ENCODE data around the gene SEMA5A.

Gene SEMA5A

DNA sequence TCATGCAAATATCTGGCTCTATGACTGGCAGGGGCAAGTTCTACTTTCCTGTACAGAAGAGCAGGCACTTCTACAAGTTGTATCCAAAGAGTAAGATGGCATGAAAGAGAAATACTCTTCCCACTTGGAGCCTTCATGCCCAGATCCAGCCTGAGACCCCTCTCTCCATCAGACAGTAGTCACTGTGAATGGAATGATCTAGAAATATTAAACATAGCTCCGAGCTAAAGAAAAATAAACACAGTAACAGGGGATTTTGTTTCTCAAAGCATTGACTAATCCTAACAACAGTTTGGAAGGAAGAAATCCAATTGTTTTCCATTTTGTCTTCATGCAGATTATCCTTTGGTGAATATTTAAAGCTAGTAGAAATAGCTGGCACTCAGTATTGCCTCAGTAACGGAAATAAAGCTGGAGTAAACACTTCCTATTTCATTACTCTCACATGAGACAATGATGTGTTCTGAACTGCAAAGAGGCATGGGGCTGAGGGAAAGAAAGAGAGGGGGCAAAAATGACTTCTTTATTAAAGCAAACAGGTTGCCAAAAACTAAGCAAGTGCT, 100.0 kb downstream of the SEMA5A start:
- no peaks in the 10 kb centered on the region for H3K27me3 Mint-ChIP-seq
- H3K9me3 Mint-ChIP-seq, result peaks cover 7 to 42% of the 10 kb centered on the region in 2 donors
- ATAC-seq (replicated peaks) (no peak), DNase-seq (no peak)
- no peaks in the 10 kb centered on the region for H3K36me3 Mint-ChIP-seq (ENCODE audit: insufficient read depth)
- no peak overlapping the region for H3K27ac Mint-ChIP-seq
- H3K4me1 Mint-ChIP-seq (ENCODE audit: low read depth in 2 of 2), result no peaks in the 10 kb centered on the region
- no peak overlapping the region for H3K4me3 Mint-ChIP-seq

DNA sequence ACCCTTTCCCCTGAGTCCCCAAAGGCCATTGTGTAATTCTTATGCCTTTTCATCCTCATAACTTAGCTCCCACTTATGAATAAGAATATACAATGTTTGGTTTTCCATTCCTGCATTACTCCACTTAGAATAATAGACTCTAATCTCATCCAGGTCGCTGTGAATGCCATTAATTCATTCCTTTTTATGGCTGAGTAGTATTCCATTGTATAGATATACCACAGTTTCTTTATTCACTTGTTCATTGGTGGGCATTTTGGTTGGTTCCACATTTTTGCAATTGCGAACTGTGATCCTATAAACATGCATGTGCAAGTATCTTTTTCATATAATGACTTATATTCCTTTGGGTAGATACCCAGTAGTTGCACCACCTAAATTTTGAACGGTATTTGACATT, 101.5 kb downstream of the SEMA5A start:
- DNase-seq (no peak), ATAC-seq (replicated peaks) (no peak)
- Mint-ChIP-seq H3K36me3 (ENCODE audit: insufficient read depth) (no peaks in the 10 kb centered on the region), H3K4me3 (no peak overlapping the region), H3K9me3 (peaks cover 5 to 44% of the 10 kb centered on the region in 2 donors), H3K4me1 (ENCODE audit: low read depth in 2 of 2) (no peaks in the 10 kb centered on the region), H3K27ac (no peak overlapping the region), H3K27me3 (no peaks in the 10 kb centered on the region)

DNA sequence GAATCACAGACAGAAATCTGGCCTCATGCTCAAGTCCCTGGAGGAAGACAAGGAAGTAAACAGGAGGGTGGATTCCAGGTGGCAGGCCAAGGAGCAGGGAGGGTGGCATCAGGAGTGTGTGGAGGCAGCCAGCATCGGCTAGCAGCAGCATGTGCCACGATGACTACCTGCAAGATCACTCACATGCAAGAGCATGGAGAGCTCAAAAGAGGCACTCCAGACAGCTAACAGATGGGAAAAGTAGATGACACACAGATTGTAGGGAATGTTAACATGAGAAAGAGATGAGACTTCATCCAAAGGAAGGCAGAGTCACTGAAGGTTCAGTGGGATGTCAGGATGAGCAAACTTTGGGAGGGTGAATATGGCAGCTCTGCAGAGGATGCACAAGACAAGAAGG, 104.3 kb downstream of the SEMA5A start:
- Mint-ChIP-seq H3K4me1 (ENCODE audit: low read depth in 2 of 2) (no peaks in the 10 kb centered on the region), H3K27ac (no peak overlapping the region), H3K4me3 (no peak overlapping the region), H3K27me3 (no peaks in the 10 kb centered on the region), H3K36me3 (ENCODE audit: insufficient read depth) (no peaks in the 10 kb centered on the region), H3K9me3 (peaks cover 7 to 33% of the 10 kb centered on the region in 2 donors)
- no peak for DNase-seq
- no peak for ATAC-seq (replicated peaks)

DNA sequence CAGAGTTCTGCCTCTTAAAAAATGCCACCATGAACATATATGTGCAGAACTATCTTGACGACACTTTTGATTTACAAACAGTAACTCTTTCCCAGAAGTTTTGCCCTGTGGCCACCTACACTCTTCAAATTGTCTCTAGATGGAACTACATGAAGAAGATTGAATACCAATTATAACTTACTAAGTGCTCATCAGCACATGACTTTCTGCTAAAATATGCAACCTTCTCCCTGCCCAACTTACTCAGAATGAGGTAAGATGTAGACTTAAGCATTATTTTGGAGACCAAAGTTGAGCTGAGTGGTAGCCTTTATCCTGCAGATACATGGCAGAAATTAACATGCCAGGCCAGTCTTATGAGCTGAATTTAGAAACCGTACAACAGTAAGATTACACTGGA, 105.4 kb downstream of the SEMA5A start:
- no peaks in the 10 kb centered on the region for H3K36me3 Mint-ChIP-seq (ENCODE audit: insufficient read depth)
- ATAC-seq (replicated peaks) (no peak), DNase-seq (no peak)
- H3K4me3 Mint-ChIP-seq, result no peak overlapping the region
- peaks cover 9 to 33% of the 10 kb centered on the region in 2 donors for H3K9me3 Mint-ChIP-seq
- H3K4me1 Mint-ChIP-seq (ENCODE audit: low read depth in 2 of 2), result no peaks in the 10 kb centered on the region
- H3K27me3 Mint-ChIP-seq, result no peaks in the 10 kb centered on the region
- H3K27ac Mint-ChIP-seq, result no peak overlapping the region

DNA sequence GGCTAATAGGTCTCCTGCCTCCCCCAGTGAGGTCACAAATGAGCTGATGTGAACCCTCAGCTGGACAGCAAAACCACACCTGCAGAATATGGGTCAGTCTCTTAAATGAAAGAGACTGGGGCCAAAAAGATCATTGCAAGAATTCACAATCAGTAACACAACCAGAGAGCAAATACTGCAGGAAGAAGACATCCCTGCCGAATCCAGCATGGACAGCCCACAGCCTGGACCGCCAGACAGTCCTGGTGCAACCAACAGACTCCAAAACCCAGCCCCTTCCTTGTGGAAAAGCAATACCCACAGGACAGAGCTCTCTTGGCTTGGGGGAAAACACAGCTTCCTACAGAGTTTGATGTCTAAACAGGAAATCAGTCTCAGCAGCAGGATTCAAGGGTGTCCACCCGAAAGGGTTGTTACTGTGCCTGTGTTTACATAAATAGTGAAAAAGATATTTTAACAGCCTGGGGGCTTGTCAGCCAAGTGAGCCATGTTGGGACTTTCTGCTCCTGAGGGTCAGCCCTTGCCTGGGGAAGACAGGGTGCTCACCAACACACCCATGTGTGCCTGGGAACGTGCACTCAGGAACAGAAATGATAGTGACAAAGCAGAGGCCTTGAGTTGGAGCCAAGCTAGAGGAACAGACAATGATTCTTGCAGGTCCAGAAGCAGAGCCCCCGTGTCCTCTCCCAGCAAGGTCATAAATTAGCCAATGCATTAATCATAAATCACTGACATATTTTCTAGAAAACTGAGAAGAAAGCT, 106.2 kb downstream of the SEMA5A start:
- H3K9me3 Mint-ChIP-seq, result peaks cover 9 to 31% of the 10 kb centered on the region in 2 donors
- no peaks in the 10 kb centered on the region for H3K4me1 Mint-ChIP-seq (ENCODE audit: low read depth in 2 of 2)
- H3K36me3 Mint-ChIP-seq (ENCODE audit: insufficient read depth), result no peaks in the 10 kb centered on the region
- no peak overlapping the region for H3K27ac Mint-ChIP-seq
- H3K27me3 Mint-ChIP-seq, result no peaks in the 10 kb centered on the region
- DNase-seq (no peak), ATAC-seq (replicated peaks) (no peak)
- no peak overlapping the region for H3K4me3 Mint-ChIP-seq

DNA sequence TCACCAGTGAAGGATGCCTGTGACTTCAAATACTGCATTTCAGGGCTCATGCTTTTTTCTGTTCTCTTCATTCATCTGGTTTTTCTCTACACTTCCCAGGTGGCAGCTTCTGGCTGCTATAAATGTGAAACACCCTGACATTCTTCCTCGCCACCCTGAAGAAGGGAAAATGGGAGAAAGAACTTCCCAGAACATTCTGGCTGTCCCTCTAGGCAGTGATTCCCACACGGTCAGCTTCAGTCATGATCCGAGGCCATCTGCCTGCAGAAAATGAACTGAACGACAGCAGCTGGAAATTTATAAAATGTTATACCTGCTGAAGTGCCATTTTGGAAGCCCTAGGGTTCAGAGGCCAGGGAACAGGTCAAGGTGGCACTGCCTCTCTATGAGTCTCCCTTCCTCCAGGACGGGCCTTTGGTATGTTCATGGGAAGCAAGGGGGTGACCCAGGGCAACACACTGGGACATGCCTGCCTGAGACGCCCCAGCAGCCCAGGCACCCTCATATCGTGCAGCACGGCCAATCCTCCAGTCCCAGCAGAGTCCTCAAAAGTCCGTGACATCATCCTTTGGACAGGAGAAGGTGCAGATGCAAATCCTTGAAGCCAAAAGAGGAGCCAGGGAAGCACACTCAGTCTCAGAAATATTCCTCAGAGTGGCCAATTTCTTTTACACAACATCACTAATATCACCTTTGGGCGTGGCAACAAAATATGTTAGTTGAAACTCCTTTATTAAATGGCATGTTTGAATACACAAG, 107.1 kb downstream of the SEMA5A start:
- no peaks in the 10 kb centered on the region for H3K4me1 Mint-ChIP-seq (ENCODE audit: low read depth in 2 of 2)
- no peak overlapping the region for H3K4me3 Mint-ChIP-seq
- no peaks in the 10 kb centered on the region for H3K36me3 Mint-ChIP-seq (ENCODE audit: insufficient read depth)
- no peak overlapping the region for H3K27ac Mint-ChIP-seq
- H3K27me3 Mint-ChIP-seq, result no peaks in the 10 kb centered on the region
- no peak for DNase-seq
- ATAC-seq (replicated peaks), result no peak
- peaks cover 7 to 25% of the 10 kb centered on the region in 2 donors for H3K9me3 Mint-ChIP-seq

DNA sequence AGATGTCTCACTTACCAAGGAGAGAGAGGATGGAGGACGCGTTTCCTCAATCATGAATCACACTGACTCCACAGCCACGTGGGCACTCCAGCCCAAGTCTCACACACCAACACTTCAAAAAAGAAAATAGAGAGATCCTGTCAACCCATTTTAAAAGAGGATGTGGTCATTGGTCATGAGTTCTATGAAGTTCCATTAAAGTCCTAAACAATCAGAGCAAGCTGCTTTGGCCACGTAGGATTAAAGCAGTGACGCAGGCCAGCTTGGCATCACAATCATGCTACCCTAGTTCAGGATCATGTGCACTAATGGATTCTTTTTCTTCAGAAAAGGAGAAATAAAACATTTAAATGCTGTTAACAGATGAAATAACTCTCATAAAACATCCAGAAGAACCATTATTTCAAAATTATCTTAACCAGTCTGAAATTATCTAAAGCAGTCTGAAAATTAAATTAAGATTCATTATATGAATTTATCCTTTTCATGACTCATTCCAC, 108.1 kb downstream of the SEMA5A start:
- Mint-ChIP-seq H3K27ac (no peak overlapping the region), H3K9me3 (peaks cover 5 to 25% of the 10 kb centered on the region in 2 donors), H3K4me3 (no peak overlapping the region), H3K36me3 (ENCODE audit: insufficient read depth) (no peaks in the 10 kb centered on the region), H3K4me1 (ENCODE audit: low read depth in 2 of 2) (no peaks in the 10 kb centered on the region), H3K27me3 (no peaks in the 10 kb centered on the region)
- ATAC-seq (replicated peaks) (no peak), DNase-seq (no peak)

DNA sequence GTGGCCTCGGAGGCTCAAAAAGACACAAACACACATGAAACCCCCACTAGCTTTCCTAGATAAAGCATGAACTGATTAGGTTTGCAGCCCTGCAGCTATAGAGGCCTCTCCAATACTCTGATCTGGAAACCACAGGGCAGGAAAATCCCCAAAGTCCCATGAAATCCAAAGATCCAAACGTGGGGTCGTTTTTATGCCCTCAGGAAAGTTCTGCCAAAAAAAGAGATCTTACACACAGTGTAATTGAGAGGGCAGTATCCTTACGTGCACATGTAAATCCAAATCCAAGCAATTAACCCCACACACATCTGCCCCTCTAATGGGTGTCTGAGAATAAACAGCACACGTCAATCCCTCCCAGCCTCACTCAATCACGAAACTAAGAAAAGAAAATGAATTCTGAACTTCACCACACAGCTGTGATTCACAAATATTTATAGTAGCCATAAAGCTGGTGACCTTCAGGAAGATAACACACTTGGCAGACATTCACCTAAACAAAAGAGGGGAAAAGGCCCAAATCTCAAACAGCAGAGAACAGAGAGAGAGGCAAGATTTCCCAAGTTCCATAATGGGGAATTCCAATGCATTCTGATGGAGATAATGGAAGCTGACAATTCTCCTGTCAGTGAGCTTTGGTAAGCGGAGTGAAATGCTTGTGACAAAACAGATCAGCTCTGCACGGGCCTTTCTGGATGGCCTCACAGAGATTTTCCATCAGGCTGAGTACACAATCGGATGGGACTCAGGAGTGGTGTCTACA, 114.2 kb downstream of the SEMA5A start:
- no peaks in the 10 kb centered on the region for H3K27me3 Mint-ChIP-seq
- peaks cover 0 to 4% of the 10 kb centered on the region in 2 donors for H3K9me3 Mint-ChIP-seq
- DNase-seq (no peak), ATAC-seq (replicated peaks) (no peak)
- H3K36me3 Mint-ChIP-seq (ENCODE audit: insufficient read depth), result no peaks in the 10 kb centered on the region
- H3K4me3 Mint-ChIP-seq, result no peak overlapping the region
- H3K27ac Mint-ChIP-seq, result no peak overlapping the region
- no peaks in the 10 kb centered on the region for H3K4me1 Mint-ChIP-seq (ENCODE audit: low read depth in 2 of 2)

DNA sequence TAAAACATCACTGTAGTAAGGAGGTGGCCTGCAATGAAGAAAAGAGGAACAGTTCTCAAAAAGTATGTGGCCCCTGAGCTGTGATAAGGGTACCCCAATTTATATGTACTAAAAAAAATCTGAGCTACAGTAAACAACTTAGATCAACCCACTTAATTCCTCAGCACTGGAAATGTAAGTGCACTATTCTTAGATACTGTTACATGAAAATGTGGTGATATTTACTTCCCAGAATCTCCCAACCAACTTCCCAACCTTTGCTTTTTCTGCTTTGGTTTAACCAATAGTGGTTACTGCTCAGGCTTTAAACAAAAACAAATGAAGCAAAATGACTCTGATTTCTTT, 114.8 kb downstream of the SEMA5A start:
- Mint-ChIP-seq H3K9me3 (peaks cover 0 to 5% of the 10 kb centered on the region in 2 donors), H3K27me3 (no peaks in the 10 kb centered on the region)

DNA sequence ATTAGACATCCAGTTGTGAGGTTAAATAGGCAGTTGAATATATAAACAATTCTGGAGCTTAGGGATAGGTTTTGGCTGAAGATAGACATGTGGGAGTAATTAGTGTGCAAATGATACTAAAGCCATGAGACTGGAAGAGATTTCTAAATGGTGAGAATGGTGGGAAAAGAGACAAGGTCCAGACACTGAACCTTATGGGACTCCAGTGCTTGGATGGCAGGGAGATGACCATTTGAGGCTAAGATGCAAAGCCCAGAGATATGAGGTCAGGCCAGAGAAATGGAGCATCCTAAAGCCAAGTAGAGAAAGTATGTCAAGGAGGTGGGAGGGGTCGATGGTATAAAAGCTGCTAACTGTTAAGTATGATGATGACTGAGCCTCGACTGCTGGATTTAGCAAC, 115.6 kb downstream of the SEMA5A start:
- Mint-ChIP-seq H3K27me3 (no peaks in the 10 kb centered on the region), H3K27ac (no peak overlapping the region), H3K9me3 (peaks cover under 1 to 4% of the 10 kb centered on the region in 2 donors), H3K4me1 (ENCODE audit: low read depth in 2 of 2) (no peaks in the 10 kb centered on the region), H3K4me3 (no peak overlapping the region), H3K36me3 (ENCODE audit: insufficient read depth) (no peaks in the 10 kb centered on the region)
- ATAC-seq (replicated peaks), result no peak
- DNase-seq, result no peak

More for the DNA sequence above, 114.8 kb downstream of the SEMA5A start:
- Mint-ChIP-seq H3K4me3 (no peak overlapping the region), H3K36me3 (ENCODE audit: insufficient read depth) (no peaks in the 10 kb centered on the region), H3K4me1 (ENCODE audit: low read depth in 2 of 2) (no peaks in the 10 kb centered on the region), H3K27ac (no peak overlapping the region)
- ATAC-seq (replicated peaks) (no peak), DNase-seq (no peak)

DNA sequence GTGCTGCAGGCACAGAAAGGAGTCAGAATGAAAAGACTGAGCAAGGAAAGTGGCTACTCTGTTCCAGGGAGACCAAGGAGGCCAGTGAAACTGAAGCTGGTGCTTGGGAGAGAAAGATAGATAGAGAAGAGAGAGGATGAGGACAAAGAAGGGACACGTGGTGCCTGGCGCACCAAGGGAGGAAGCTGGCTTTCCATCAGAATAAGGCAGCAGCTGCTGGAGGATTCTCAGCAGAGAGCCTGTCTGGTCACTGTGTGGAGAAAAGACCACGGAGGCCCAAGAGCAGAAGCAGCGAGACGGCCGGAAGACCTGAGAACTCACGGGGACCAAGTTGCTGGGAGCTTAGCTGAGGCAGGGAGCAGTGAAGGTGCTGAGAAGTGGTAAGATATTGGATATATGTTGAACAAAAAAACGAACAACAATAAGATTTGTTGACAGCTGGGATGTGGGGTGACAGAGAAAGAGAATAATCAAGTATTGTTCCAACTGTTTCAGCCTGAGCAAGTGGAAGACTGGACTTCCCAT, 116.1 kb downstream of the SEMA5A start:
- ATAC-seq (replicated peaks), result no peak

DNA sequence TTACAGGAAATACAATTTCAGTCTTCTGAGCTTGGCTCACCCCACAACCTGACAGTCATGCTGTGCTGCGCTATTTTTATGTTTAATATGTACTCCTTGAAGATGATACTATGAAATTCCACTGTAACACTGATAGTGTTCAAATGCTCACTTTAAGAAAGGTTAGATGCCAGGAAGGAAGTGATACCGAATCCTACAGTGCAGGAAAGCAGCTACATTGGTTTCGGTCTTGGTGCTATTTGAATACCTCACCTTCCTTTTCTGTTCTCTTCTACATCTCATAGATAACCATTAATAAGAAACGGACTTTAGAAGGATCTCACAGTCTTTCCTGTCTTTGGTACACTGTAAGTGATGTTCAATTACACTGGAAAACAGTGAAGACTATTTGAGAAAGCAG, 117.6 kb downstream of the SEMA5A start:
- DNase-seq, result no peak
- ATAC-seq (replicated peaks), result no peak
- H3K4me1 Mint-ChIP-seq (ENCODE audit: low read depth in 2 of 2), result no peaks in the 10 kb centered on the region
- peaks cover 7 to 11% of the 10 kb centered on the region in 2 donors for H3K9me3 Mint-ChIP-seq
- no peak overlapping the region for H3K27ac Mint-ChIP-seq
- H3K4me3 Mint-ChIP-seq, result no peak overlapping the region
- no peaks in the 10 kb centered on the region for H3K27me3 Mint-ChIP-seq
- H3K36me3 Mint-ChIP-seq (ENCODE audit: insufficient read depth), result no peaks in the 10 kb centered on the region

More for the DNA sequence above, 116.1 kb downstream of the SEMA5A start:
- H3K4me1 Mint-ChIP-seq (ENCODE audit: low read depth in 2 of 2), result no peaks in the 10 kb centered on the region
- peaks cover 5 to 6% of the 10 kb centered on the region in 2 donors for H3K9me3 Mint-ChIP-seq
- no peak for DNase-seq
- H3K36me3 Mint-ChIP-seq (ENCODE audit: insufficient read depth), result no peaks in the 10 kb centered on the region
- H3K4me3 Mint-ChIP-seq, result no peak overlapping the region
- no peaks in the 10 kb centered on the region for H3K27me3 Mint-ChIP-seq
- no peak overlapping the region for H3K27ac Mint-ChIP-seq

DNA sequence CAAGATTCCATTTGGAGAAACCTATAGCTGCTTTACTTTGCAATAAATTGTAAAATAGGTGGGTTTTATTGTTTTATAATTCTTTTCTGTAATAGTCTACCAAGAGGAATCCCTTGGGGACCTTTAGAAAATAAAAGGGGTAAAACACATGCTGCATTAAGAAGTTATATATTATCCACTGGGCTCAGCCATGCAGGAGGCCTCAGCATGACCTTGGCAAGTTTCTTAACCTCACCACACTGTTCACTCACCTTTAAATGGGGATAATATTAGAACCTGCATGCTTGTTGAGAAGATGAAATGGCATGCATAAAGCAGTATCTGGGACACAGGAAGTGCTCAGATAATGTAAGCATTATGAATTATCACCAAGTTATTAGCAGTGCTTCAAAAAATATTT, 120.2 kb downstream of the SEMA5A start:
- Mint-ChIP-seq H3K36me3 (ENCODE audit: insufficient read depth) (no peaks in the 10 kb centered on the region), H3K4me3 (no peak overlapping the region), H3K27ac (no peak overlapping the region), H3K4me1 (ENCODE audit: low read depth in 2 of 2) (no peaks in the 10 kb centered on the region), H3K27me3 (no peaks in the 10 kb centered on the region), H3K9me3 (peaks cover 5 to 11% of the 10 kb centered on the region in 2 donors)
- ATAC-seq (replicated peaks), result no peak
- DNase-seq, result no peak
